ENCODE measurements around the gene TLDC2.
A peak's percentile ranks its signal among the peaks of the same experiment; 100 is the strongest.

TLDC2 gene

DNA sequence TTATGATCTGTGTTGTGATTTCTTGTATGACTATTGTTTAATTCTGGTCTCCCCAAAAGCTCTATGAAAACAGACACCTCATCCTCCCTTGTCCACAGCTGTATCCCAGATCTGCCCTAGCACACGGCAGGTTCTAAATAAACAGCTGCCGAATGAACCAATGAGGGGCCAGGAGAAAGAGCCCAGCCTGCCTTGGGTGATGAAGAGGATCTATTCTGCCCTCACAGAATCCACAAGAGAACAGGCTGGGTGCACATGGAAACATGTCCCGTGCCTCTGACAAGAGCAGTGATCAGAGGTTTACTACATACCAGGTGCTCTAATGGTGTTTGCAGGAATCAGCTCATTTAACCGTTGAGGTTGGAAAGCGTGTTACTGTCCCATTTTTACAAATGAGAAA is 15.6 kb upstream of the TLDC2 start:
- TF ChIP-seq FOXP2 (optimal IDR thresholded peaks at IDR 0.05; ENCODE audit: borderline replicate concordance, extremely low read depth, extremely low read length, insufficient read depth) (no peak), TAF1 (IDR thresholded peaks at IDR 0.05; ENCODE audit: borderline replicate concordance, insufficient read depth, low read length) (no peak)

DNA sequence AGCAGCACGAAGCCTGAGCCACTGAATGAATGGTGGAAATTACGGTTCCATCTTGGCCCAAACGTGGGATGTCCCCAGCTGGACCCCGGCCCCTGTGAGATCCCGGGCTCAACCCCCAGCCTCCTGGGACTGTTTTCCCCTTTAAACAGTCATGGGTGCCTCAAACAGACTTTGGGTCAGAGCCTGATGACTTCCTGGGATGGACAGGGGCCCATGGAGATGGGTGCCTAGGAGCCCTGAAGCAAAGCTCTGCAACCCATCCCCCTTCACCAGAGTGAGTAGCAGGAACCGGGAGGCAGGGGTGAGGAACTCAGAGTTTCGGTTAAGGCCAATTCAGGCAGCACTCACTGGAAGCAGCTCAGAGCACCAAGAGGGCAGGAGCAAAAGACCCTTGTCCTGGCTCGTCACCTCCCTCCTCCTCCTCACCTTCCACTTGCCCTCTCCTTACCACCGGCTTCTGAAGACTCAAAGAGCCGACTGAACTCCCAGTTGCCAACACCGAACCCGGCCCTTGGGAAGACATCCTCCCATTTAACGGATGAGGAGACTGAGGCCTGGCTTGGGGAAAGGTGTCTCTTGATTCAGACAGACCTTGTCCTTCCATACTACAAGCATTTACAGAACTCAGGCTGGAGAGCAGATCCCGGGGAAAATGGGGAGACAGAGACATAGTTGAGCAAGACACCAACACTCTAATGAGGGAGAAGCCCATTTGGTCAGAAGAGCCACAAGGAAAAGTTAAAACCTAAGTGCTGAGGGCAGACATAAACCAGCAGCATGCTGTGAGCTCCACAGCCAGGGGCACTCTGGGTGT is 14.9 kb upstream of the TLDC2 start:
- no peak for TF ChIP-seq FOXP2 (optimal IDR thresholded peaks at IDR 0.05; ENCODE audit: borderline replicate concordance, extremely low read depth, extremely low read length, insufficient read depth)
- TF ChIP-seq TAF1 (IDR thresholded peaks at IDR 0.05; ENCODE audit: borderline replicate concordance, insufficient read depth, low read length): no peak
- no peak for TF ChIP-seq POLR2AphosphoS5 (IDR thresholded peaks at IDR 0.05; ENCODE audit: low read depth, low read length)
- TF ChIP-seq SIN3A (IDR thresholded peaks at IDR 0.05; ENCODE audit: borderline replicate concordance, insufficient read depth, low read length): no peak
- TF ChIP-seq, protein P1, sequence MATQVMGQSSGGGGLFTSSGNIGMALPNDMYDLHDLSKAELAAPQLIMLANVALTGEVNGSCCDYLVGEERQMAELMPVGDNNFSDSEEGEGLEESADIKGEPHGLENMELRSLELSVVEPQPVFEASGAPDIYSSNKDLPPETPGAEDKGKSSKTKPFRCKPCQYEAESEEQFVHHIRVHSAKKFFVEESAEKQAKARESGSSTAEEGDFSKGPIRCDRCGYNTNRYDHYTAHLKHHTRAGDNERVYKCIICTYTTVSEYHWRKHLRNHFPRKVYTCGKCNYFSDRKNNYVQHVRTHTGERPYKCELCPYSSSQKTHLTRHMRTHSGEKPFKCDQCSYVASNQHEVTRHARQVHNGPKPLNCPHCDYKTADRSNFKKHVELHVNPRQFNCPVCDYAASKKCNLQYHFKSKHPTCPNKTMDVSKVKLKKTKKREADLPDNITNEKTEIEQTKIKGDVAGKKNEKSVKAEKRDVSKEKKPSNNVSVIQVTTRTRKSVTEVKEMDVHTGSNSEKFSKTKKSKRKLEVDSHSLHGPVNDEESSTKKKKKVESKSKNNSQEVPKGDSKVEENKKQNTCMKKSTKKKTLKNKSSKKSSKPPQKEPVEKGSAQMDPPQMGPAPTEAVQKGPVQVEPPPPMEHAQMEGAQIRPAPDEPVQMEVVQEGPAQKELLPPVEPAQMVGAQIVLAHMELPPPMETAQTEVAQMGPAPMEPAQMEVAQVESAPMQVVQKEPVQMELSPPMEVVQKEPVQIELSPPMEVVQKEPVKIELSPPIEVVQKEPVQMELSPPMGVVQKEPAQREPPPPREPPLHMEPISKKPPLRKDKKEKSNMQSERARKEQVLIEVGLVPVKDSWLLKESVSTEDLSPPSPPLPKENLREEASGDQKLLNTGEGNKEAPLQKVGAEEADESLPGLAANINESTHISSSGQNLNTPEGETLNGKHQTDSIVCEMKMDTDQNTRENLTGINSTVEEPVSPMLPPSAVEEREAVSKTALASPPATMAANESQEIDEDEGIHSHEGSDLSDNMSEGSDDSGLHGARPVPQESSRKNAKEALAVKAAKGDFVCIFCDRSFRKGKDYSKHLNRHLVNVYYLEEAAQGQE (IDR thresholded peaks at IDR 0.05; ENCODE audit: insufficient read depth in 1 of 2, low read depth in 2 of 2, low read length in 2 of 2): no peak

DNA sequence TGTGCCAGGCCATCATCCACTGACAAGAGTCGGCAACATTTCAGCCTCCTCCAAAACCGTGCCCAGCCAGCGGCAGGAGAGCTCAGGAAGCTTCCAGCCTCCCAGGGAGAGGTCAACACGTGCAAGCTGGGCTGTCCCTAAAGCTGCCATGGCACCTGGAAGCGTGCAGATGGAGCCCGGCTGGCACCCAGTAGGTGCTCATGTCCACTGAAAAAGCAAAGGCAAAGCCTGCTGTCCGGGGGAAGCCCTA is 14.4 kb upstream of the TLDC2 start:
- TF ChIP-seq POLR2AphosphoS5 (IDR thresholded peaks at IDR 0.05; ENCODE audit: low read depth, low read length) (no peak), SIN3A (IDR thresholded peaks at IDR 0.05; ENCODE audit: borderline replicate concordance, insufficient read depth, low read length) (no peak), FOXP2 (optimal IDR thresholded peaks at IDR 0.05; ENCODE audit: borderline replicate concordance, extremely low read depth, extremely low read length, insufficient read depth) (no peak), TAF1 (IDR thresholded peaks at IDR 0.05; ENCODE audit: borderline replicate concordance, insufficient read depth, low read length) (no peak)
- TF ChIP-seq, protein P1 (IDR thresholded peaks at IDR 0.05; ENCODE audit: insufficient read depth in 1 of 2, low read depth in 2 of 2, low read length in 2 of 2): no peak

DNA sequence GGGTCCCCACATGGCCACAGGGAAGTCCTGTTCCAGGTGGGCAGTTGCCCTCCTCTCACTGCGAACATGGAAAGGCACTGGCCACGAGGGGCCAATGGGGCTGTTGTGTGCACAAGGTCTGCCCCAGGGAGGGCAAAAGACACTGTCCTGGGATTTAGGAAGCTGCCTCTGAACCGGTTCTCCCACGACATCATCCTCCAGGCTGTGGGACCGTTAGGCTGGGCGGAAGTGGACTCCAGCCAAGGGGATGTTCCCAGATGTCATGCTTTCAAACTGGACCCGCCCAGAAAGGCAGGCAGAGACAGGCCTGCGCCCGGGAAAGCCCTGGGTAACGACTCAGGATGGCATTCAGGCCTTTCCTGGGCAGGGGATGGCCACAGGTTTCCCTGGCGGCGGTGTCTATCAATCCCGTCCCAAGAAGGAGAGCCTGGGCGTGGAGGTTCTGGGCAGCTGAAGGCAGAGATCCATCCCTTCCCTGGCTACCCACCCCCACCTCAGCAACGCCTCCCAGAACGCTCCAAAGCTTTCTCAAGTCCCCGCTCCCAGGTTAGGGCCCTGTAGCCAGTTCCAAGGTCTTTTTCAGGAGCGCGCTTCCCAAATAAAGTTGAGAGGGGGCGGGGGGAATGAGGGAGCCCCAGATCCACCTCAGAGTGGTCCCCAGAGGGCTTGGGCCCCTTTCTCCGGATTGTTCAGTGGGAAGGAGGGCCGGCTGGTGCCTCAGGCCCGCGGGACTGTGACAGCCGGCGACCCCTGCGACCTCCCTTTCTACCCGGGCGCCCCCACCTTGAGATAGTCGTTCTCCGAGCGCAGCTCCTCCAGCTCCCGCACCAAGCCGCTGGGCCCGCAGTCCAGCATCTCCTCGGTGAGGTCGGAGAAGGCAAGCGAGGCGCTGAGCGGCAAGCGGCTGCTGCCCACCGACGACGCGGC is 13.8 kb upstream of the TLDC2 start:
- TF ChIP-seq TAF1 (IDR thresholded peaks at IDR 0.05; ENCODE audit: borderline replicate concordance, insufficient read depth, low read length) (peak; percentile 94), SIN3A (IDR thresholded peaks at IDR 0.05; ENCODE audit: borderline replicate concordance, insufficient read depth, low read length) (peak; percentile 89; the same call in 1 of the 2 replicates), FOXP2 (optimal IDR thresholded peaks at IDR 0.05; ENCODE audit: borderline replicate concordance, extremely low read depth, extremely low read length, insufficient read depth) (peak; percentile 49), POLR2AphosphoS5 (IDR thresholded peaks at IDR 0.05; ENCODE audit: low read depth, low read length) (peak; percentile 88)
- TF ChIP-seq, protein P1 (IDR thresholded peaks at IDR 0.05; ENCODE audit: insufficient read depth in 1 of 2, low read depth in 2 of 2, low read length in 2 of 2): peak in 1 of 2 experiments; percentile 68; a peak in 1 of 4 replicates

DNA sequence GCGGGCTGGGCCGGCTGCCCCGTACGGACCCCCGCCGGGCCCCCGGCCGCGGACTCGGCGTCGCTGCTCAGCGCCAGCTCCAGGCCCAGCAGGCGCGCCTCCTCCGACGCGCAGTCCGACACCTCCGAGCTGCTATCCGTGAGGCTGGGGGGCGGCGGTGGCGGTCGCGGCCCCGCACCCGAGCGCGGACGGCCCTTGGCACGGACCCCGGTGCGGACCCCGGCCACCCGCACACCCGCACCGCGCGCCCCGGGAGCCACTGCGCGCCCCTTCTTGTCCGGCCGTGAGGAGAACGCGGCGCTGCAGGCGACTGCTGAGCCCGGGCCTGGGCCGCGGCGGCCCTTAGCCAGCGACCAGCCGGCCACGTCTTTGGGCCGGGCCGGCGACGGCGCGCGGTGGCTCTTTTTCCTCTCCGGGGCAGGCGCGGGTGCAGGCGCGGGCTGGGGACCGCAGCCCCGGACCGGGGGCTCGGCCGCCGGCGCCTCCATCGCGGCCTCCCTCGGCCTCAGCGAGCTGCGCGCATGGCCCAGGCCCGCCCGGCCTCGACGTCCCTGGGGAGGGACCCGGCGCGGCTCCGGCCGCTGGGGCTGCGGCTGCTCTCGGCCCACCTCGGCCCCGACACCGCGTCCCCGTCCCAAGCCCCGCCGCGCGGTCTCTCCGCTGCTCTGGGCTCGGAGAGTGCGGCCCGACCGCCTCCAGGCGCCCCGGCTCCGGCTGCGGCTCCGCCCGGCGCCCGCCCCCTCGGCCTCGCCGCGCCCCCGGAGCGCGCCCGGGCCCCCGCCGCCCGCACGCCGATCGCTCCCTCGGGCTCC is 12.9 kb upstream of the TLDC2 start:
- no peak for TF ChIP-seq POLR2AphosphoS5 (IDR thresholded peaks at IDR 0.05; ENCODE audit: low read depth, low read length)
- TF ChIP-seq, protein P1 (IDR thresholded peaks at IDR 0.05; ENCODE audit: insufficient read depth in 1 of 2, low read depth in 2 of 2, low read length in 2 of 2): no peak
- TF ChIP-seq SIN3A (IDR thresholded peaks at IDR 0.05; ENCODE audit: borderline replicate concordance, insufficient read depth, low read length): no peak
- no peak for TF ChIP-seq FOXP2 (optimal IDR thresholded peaks at IDR 0.05; ENCODE audit: borderline replicate concordance, extremely low read depth, extremely low read length, insufficient read depth)
- no peak for TF ChIP-seq TAF1 (IDR thresholded peaks at IDR 0.05; ENCODE audit: borderline replicate concordance, insufficient read depth, low read length)

Measured in PFSK-1 (cell line).